ENCODE data around the gene TNFSF4. TPM values are rescaled to one million over a fixed set of nuclear protein-coding genes. Genes with fewer than 3 reads are reported as not detected.
A peak's percentile ranks its signal among the peaks of the same experiment; 100 is the strongest.

The TNFSF4 gene
- total and polyA plus RNA-seq, 2 experiments from 2014 or later, result 4.2 to 4.8 TPM

DNA sequence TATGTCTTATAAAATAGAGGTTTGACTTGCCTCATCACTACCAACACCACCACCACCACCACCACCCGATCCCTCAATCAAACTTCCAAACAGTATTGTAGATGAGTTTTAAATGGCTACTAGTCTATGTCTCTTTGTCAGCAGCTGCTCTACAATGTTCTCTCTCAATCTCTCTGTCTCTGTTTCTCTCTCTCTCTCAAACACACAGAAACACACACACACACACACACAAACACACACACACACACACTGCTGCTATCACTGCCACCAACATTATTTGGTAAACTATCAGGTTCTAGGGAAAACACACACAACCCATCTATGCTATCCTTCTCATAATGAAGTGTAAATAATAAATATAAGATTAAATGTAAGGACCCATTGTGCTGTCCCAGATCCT lies 2.4 kb downstream of the TNFSF4 start:
- Histone ChIP-seq H4K20me1 (ENCODE audit: insufficient read depth) (no peaks in the 10 kb centered on the region), H3K9me2 (ENCODE audit: insufficient read depth) (no peaks in the 10 kb centered on the region), H3K4me3 (no peak overlapping the region), H3K4me2 (ENCODE audit: unreplicated experiment) (peak overlapping the region; percentile 9), H2AFZ (no peak overlapping the region), H3K9ac (no peak overlapping the region), H3K79me2 (ENCODE audit: insufficient read depth) (no peaks in the 10 kb centered on the region), H3F3A (ENCODE audit: insufficient read depth) (no peaks in the 10 kb centered on the region; the same call in 1 of the 2 replicates), H3K27ac (no peak overlapping the region), H3K27me3 (replicated peaks; ENCODE audit: insufficient read depth) (no peaks in the 10 kb centered on the region), H3K36me3 (ENCODE audit: low read depth) (no peaks in the 10 kb centered on the region), H3K9me3 (ENCODE audit: low read depth) (no peaks in the 10 kb centered on the region), H3K4me1 (ENCODE audit: insufficient read depth) (peaks cover 48% of the 10 kb centered on the region)
- 100% methylated on average over 1 of the region's 1 CpG for WGBS, 2 experiments (ENCODE audit: low coverage in 1 of 2, low lambda C conversion rate in 2 of 2, missing lambda C conversion rate in 2 of 2)
- no peak for DNase-seq
- in situ Hi-C loops (cut with MboI), result loop anchor here (10.0 kb wide), 2 partner anchors 380 to 460 kb away; no protein-coding TSS in a partner anchor
- no peak for TF ChIP-seq EZH2 (IDR thresholded peaks at IDR 0.05; ENCODE audit: insufficient read depth, poor library complexity, severe bottlenecking)
- TF ChIP-seq EZH2phosphoT487 (IDR thresholded peaks at IDR 0.05; ENCODE audit: insufficient read depth, low read depth), result no peak

DNA sequence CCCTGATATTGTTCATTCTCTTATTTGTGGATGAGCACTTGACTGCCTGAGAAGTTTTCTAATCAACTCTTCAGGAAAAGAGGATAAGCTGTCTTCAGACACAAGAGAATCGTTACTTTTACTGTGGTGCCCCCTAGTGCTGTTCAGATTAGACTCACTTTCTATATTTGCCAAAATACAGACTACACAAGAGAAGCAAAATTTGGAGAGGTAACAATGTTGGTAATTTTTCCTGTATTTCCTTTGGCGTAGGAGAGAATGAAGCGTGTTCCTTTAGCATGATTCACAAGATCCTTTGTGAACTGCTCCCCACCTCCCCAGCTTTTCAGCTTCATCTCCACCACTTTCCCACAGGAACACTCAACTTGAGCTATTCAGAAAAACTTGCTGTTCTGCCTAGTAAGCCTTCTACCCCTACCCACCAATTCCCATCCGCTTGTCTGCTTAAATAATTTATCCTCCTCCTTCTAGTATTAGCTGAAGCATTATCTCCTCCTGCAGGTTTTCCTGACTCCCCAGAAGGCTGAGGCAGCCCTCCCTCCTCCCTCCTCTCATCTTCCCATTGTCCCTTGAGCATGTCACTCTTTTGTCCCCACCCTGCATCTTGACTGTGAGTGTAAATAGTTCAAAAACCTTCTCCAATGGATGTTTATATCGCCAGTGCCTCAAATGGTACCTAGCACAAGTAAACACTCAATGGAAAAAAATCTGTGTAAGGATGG lies 4.5 kb downstream of the TNFSF4 start:
- no peak for TF ChIP-seq EZH2 (IDR thresholded peaks at IDR 0.05; ENCODE audit: insufficient read depth, poor library complexity, severe bottlenecking)
- no peak for TF ChIP-seq EZH2phosphoT487 (IDR thresholded peaks at IDR 0.05; ENCODE audit: insufficient read depth, low read depth)
- peak; percentile 86 for DNase-seq
- Histone ChIP-seq H3K4me1 (ENCODE audit: insufficient read depth) (peaks cover 39% of the 10 kb centered on the region), H3K36me3 (ENCODE audit: low read depth) (no peaks in the 10 kb centered on the region), H3K27ac (peak overlapping the region; percentile 30), H3K9ac (no peak overlapping the region), H3K9me2 (ENCODE audit: insufficient read depth) (no peaks in the 10 kb centered on the region), H3K4me2 (ENCODE audit: unreplicated experiment) (no peak overlapping the region), H3K4me3 (no peak overlapping the region), H4K20me1 (ENCODE audit: insufficient read depth) (no peaks in the 10 kb centered on the region), H3K27me3 (replicated peaks; ENCODE audit: insufficient read depth) (no peaks in the 10 kb centered on the region), H2AFZ (no peak overlapping the region), H3F3A (ENCODE audit: insufficient read depth) (no peaks in the 10 kb centered on the region; the same call in 1 of the 2 replicates), H3K79me2 (ENCODE audit: insufficient read depth) (no peaks in the 10 kb centered on the region), H3K9me3 (ENCODE audit: low read depth) (no peaks in the 10 kb centered on the region)
- in situ Hi-C loops (cut with MboI), result loop anchor here (10.0 kb wide), 2 partner anchors 378 to 458 kb away; no protein-coding TSS in a partner anchor
- whole genome bisulfite sequencing, 2 experiments (ENCODE audit: low coverage in 1 of 2, low lambda C conversion rate in 2 of 2, missing lambda C conversion rate in 2 of 2), result 22 to 23% methylated on average over 5 of the region's 5 CpGs

GRCh38 chr1:173201969-173202368 lies 5.2 kb downstream of the TNFSF4 start:
- in situ Hi-C loops (cut with MboI), result loop anchor here (10.0 kb wide), 2 partner anchors 377 to 457 kb away; no protein-coding TSS in a partner anchor
- H3K9me2 ChIP-seq (ENCODE audit: insufficient read depth), result no peaks in the 10 kb centered on the region
- no peak overlapping the region for H2AFZ ChIP-seq
- H3F3A ChIP-seq (ENCODE audit: insufficient read depth), result no peaks in the 10 kb centered on the region
- no peak for DNase-seq
- H3K36me3 ChIP-seq (ENCODE audit: low read depth), result no peaks in the 10 kb centered on the region
- H3K4me3 ChIP-seq, result no peak overlapping the region
- no peaks in the 10 kb centered on the region for H3K9me3 ChIP-seq (ENCODE audit: low read depth)
- H3K9ac ChIP-seq, result no peak overlapping the region
- H3K79me2 ChIP-seq (ENCODE audit: insufficient read depth), result no peaks in the 10 kb centered on the region
- 93 to 95% methylated on average over 1 of the region's 1 CpG for WGBS, 2 experiments (ENCODE audit: low coverage in 1 of 2, low lambda C conversion rate in 2 of 2, missing lambda C conversion rate in 2 of 2)
- no peaks in the 10 kb centered on the region for H3K27me3 ChIP-seq (replicated peaks; ENCODE audit: insufficient read depth)
- no peak overlapping the region for H3K27ac ChIP-seq
- H3K4me2 ChIP-seq (ENCODE audit: unreplicated experiment), result no peak overlapping the region
- no peak for TF ChIP-seq EZH2phosphoT487 (IDR thresholded peaks at IDR 0.05; ENCODE audit: insufficient read depth, low read depth)
- no peak for TF ChIP-seq EZH2 (IDR thresholded peaks at IDR 0.05; ENCODE audit: insufficient read depth, poor library complexity, severe bottlenecking)
- H3K4me1 ChIP-seq (ENCODE audit: insufficient read depth), result peaks cover 34% of the 10 kb centered on the region
- H4K20me1 ChIP-seq (ENCODE audit: insufficient read depth), result no peaks in the 10 kb centered on the region

GRCh38 chr1:173195596-173196088 lies 11.5 kb downstream of the TNFSF4 start:
- Histone ChIP-seq H3K36me3 (ENCODE audit: low read depth) (no peaks in the 10 kb centered on the region), H3K4me3 (no peak overlapping the region), H3K9me2 (ENCODE audit: insufficient read depth) (no peaks in the 10 kb centered on the region), H3F3A (ENCODE audit: insufficient read depth) (peaks cover 24% of the 10 kb centered on the region), H3K9ac (no peak overlapping the region), H3K9me3 (ENCODE audit: low read depth) (no peaks in the 10 kb centered on the region), H4K20me1 (ENCODE audit: insufficient read depth) (no peaks in the 10 kb centered on the region), H3K79me2 (ENCODE audit: insufficient read depth) (no peaks in the 10 kb centered on the region), H2AFZ (no peak overlapping the region), H3K27ac (no peak overlapping the region), H3K4me1 (ENCODE audit: insufficient read depth) (peaks cover 29% of the 10 kb centered on the region), H3K27me3 (replicated peaks; ENCODE audit: insufficient read depth) (no peaks in the 10 kb centered on the region), H3K4me2 (ENCODE audit: unreplicated experiment) (no peak overlapping the region)
- TF ChIP-seq EZH2phosphoT487 (IDR thresholded peaks at IDR 0.05; ENCODE audit: insufficient read depth, low read depth) (no peak), EZH2 (IDR thresholded peaks at IDR 0.05; ENCODE audit: insufficient read depth, poor library complexity, severe bottlenecking) (no peak)
- no peak for DNase-seq
- 93 to 95% methylated on average over 5 of the region's 5 CpGs for WGBS, 2 experiments (ENCODE audit: low coverage in 1 of 2, low lambda C conversion rate in 2 of 2, missing lambda C conversion rate in 2 of 2)
- in situ Hi-C loops (cut with MboI), result no loop called here
